Measurements from ENCODE around the gene DKC1.

The DKC1 gene

DNA sequence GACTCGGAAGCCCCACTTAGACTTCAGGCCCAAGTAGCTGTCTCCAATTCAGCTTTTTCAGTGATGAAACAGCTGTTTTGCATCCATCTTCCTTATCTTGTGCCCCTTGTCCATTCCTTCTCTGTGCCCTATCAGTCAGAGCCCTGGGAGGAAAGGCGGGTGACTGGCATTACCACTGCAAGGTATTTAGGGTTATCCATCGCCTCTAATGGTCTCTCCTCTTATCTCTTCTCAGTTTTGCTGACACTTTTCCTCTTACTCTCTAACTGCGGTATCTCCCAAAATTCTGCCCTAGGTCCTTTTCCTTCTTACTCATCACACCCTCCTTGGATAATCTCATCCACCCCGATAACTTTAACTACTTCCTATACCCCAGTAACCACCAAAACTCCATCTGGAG lies 25.5 kb upstream of the DKC1 start:
- DNase-seq (ENCODE audit: low read depth in 2 of 2), result no peak

- DNase-seq (ENCODE audit: low read depth in 2 of 2), result no peak
Observed at GRCh38 chrX:154738011-154738738, 24.5 kb upstream of the DKC1 start.

DNA sequence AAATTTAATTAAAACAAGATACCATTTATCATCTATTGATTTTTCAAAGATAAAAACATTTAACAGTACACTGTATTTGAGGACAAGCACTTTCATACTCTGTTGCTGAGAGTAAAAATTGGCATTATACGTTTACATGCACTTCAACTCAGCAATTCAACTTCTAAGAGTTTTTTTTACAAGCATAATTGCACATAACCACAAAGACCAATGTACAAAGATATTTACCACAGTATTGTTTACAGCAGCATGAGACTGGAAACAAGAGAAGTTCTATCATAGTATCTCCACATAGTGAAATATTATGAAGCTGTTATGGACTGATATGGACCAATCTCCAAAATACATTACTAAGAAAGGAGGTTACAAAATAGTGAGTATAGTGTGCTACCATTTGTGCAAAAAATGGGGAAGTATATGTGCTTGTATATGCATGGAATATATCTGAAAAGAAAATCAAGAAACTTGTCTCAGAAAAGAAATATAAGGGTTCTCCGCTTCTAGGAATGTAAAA lies 22.7 kb upstream of the DKC1 start:
- DNase-seq (ENCODE audit: low read depth in 2 of 2), result no peak

GRCh38 chrX:154742613-154743012 lies 20.1 kb upstream of the DKC1 start:
- no peak for DNase-seq (ENCODE audit: low read depth in 2 of 2)

- no peak for DNase-seq (ENCODE audit: low read depth in 2 of 2)
Observed at GRCh38 chrX:154748712-154749339, 13.8 kb upstream of the DKC1 start.

DNA sequence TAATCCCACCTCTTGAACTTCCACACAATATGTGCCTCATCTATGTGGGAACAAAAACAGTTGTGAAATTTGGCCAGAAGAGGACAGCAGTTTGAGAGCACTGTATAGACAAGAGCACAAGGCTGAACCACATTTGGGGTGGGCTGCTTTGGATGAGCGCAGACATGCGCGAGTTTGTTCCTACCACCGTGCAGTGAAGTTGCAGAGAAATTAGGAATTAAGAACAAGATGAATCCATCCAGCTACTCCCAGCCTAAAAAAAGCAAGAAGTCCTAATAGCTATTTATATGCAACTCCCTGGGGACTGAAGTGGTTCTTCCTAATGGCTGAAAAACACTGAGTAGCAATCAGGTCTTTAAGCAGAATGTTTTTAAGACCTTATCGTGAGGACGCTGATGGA lies 12.8 kb upstream of the DKC1 start:
- no peak for DNase-seq (ENCODE audit: low read depth in 2 of 2)

DNA sequence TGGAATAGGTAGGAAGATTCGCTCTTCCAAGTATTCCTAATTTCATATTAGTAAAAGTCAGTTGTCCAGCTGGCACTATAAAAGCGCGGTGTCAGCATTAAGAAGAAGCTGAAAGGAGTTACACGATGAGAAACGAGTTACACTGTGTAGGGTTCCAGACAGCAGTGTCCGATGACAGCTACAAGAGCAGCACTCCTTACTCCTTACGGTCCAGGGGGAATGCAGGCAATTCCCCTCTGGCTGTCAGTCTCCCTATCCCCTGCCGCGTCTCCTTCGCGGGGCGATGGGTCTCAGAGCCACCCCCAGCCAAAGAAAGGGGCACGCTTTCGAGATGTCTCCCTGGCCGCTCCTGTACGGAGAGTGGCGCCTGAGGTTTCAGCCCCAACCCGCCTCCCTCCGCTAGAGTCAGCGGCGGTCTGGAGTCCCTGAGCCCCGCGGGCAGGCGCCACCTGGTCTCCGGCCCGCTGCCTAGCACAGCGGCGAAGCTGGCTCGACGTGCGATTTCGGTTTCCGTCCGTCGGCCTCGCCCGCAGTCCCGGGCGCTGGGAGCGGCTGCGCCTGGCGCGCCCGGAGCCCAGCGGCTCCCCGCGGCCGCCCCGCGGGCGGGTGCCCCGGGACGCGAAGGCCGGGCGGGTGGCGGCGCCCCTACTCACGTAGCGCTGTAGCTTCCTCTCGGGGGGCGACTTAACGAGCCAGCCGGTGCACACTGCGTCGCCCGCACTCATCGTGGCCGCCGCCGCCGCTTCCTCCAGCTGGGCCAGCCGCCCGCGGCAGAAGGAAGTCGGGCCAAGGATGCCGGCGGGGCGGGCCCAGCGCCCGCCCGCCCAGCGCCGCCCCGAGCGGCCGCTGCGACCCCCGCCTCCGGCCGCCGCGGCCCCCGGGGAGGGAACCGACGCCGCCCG lies 12.1 kb upstream of the DKC1 start, which contains the start of gene GAB3:
TSS of gene GAB3 (minus strand) at position 777 of the 902 bp plus-strand sequence. CDS start at position 725, 52 bp downstream.
- no peak for DNase-seq (ENCODE audit: low read depth in 2 of 2)

DNA sequence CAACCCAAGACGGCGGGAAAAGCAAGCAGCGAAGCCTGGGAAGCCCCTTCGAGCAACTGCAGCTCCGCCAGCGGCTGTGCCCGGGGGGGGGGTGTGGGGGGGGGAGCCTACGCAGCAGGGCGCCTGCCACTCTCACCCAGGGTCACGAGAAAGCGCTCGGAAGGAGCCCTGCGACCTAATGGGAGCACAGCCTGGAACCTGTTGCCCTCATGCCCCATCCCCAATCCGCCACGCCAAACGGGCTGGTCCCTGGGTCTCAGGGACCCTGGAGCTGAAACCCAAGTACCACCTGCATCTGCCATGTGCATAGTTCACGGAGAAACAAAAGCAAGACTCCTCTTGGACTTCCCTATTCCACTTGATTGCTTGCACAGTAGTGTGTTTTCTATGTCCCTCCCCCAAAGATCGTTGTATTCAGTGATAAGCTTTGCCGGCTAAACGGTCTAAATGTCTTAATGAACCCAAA lies 11.4 kb upstream of the DKC1 start:
- DNase-seq (ENCODE audit: low read depth in 2 of 2), result no peak

- DNase-seq (ENCODE audit: low read depth in 2 of 2), result no peak
Observed at GRCh38 chrX:154751669-154752271, 10.9 kb upstream of the DKC1 start.

- no peak for DNase-seq (ENCODE audit: low read depth in 2 of 2)
Observed at GRCh38 chrX:154758696-154759095, 4.0 kb upstream of the DKC1 start.

DNA sequence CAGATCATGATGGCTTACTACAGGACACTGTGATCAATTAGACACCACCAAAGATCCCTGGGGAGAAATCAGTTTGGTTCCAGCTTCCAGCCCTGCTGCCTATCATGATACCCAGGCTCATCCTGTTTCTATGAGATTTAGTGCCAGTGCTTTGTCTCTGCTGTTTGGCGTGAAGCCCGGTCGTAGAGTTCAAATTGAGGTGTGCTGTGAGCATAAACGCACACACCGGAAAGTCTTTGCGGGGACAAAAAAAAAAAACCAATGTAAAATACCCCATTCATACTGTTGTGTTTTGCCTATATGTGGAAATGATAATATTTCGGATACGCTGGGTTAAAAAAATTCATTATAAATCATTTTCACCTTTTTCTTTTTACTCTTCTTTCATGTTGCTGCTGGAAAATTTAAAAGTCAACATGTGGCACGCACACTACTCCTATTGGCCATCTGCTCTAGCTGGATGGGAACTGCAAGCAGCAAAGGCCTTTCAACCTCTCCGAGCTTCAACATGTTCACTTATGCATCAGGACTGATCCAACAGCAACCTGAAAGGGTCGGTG lies 607 bp upstream of the DKC1 start:
- DNase-seq (ENCODE audit: low read depth in 2 of 2), result no peak

DNA sequence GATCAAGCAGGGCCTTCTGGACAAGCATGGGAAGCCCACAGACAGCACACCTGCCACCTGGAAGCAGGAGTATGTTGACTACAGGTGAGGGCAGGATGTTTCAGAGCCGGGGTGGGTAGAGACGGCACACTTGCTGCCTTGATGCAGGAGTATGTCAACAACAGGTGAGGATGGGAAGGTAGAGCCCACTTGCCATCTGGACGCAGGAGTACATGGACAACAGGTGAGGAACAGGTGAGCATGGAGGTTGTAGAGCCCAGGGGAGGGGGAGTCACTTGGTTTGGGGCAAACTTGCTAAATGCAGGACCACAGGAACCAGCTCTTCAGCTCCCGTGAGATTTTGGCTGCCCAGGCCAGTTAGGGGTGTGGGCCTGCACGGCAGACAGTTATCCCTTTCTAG lies 12.0 kb downstream of the DKC1 start:
- no peak for DNase-seq (ENCODE audit: low read depth in 2 of 2)

- DNase-seq (ENCODE audit: low read depth in 2 of 2), result no peak
Observed at GRCh38 chrX:154775419-154776349, 13.0 kb downstream of the DKC1 start.

- DNase-seq (ENCODE audit: low read depth in 2 of 2), result no peak
Observed at GRCh38 chrX:154776753-154777152, 14.1 kb downstream of the DKC1 start.

- DNase-seq (ENCODE audit: low read depth in 2 of 2), result no peak
Observed at GRCh38 chrX:154779261-154779660, 16.6 kb downstream of the DKC1 start.

GRCh38 chrX:154780968-154781367 lies 18.3 kb downstream of the DKC1 start:
- no peak for DNase-seq (ENCODE audit: low read depth in 2 of 2)

- no peak for DNase-seq (ENCODE audit: low read depth in 2 of 2)
Observed at GRCh38 chrX:154784149-154784995, 21.7 kb downstream of the DKC1 start.

DNA sequence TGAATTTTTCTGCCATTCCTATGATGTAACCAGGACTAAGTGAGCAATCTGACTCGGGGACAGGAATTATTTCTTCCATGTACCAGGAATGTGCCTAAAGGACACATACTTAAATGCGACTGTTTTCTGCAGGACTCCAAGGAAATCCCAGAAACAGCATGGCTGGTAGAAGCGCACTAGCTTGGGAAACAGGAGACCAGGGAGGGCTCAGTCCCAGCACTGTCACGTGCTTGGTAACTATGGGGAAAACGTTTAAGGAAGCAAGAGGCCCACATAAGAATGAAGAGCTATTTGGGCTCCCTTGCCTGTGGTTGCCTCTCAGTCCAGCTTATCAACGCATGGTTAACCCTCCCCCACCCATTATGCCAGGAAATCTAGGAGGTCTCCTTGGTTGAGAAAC lies 23.1 kb downstream of the DKC1 start:
- DNase-seq (ENCODE audit: low read depth in 2 of 2), result no peak

GRCh38 chrX:154791467-154791866 lies 28.8 kb downstream of the DKC1 start:
- no peak for DNase-seq (ENCODE audit: low read depth in 2 of 2)

All from stimulated activated CD8-positive, alpha-beta memory T cell treated with anti-CD3 and anti-CD28 coated beads, Interleukin-2, amount 100 ng/mL, for 48 hours (primary cell).